ENCODE measurements around the gene BIRC3.

Gene BIRC3

DNA sequence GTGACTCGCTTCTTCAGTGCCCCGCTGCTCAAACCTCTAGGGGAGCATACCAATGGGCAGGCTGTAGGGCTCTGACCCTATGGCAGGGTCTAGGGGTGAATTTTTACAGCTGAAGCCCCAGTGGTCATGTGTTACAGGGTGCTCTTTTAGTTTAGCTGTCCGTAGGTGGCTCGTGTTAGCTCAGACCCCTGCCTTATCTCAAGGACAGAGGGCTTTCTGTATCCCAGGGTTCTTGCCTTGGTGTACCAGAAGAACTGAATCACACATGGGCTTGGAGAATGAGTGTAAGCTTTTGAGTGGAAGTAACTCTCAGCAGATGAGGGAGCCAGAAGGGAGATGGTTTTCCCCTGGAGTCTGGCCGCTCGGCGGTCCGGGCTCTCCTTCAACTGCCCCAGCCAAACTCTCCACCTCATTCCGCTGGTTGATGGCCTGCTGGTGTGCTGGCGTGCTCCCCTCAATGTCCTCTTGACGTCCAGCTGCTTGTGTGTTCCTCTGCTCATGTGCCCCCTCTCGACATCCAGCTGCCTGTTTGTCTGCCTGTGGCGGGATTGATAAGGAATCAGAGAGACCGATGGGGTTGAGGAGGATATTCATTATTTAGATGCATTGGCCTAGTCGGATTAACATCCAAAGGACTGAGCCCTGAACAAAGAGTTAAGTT, 67.3 kb downstream of the BIRC3 start:
- Histone ChIP-seq H3K9me3 (ENCODE audit: control insufficient read depth, low read depth, low read length) (no peaks in the 10 kb centered on the region), H3K9ac (ENCODE audit: low read length) (no peak overlapping the region), H3K4me1 (ENCODE audit: control insufficient read depth, low read depth, low read length) (no peaks in the 10 kb centered on the region), H3K36me3 (ENCODE audit: control insufficient read depth, low read depth, low read length) (peaks cover 4% of the 10 kb centered on the region), H3K4me3 (ENCODE audit: low read length) (no peak overlapping the region), H3K27me3 (ENCODE audit: control insufficient read depth, insufficient read depth, low read length) (no peaks in the 10 kb centered on the region), H3K27ac (ENCODE audit: low read length) (no peak overlapping the region)

DNA sequence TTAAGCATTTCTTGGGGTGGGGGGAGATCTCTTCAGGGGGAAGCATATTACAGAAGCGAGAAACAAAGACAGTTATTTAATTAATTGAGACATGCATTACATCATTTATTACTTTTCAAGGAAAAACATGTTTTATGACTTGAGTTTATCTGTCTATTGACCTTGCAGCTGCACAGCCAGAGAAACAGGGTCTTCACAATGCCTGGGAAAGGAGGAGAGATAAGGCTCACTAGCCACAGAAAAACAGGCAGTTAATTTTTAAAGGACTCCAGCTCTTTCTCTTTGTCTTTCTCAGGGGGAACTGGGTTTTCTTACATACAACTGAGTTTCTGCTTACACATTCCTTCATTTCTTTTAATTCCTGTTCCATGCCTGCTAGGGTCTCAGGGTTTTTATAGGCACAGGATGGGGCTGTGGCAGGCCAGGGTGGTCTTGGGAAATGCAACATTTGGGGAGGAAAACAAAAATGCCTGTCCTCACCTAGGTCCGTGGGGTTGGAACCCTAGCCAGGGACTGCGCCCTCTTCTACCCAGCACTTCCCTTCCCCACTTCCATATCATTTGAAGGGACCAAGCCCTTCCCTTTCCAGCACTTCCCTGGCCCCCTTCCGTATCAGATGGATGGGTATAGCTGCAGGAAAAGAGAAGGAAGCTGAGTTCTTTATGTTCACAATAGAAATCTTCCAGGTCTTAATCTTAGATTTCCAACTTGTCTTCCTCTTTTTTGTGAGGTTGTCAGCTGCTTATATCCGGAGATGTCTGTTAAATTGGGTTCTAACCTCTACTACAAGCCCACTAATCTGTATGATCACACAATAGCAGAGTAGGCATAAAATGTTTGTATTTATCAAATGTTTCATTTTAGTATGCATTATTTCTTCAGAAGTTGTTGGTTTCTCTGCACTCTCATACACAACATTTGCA, 68.1 kb downstream of the BIRC3 start:
- H3K4me1 ChIP-seq (ENCODE audit: control insufficient read depth, low read depth, low read length) = no peaks in the 10 kb centered on the region
- H3K4me3 ChIP-seq (ENCODE audit: low read length) = no peak overlapping the region
- no peak overlapping the region for H3K9ac ChIP-seq (ENCODE audit: low read length)
- H3K36me3 ChIP-seq (ENCODE audit: control insufficient read depth, low read depth, low read length) = peaks cover under 1% of the 10 kb centered on the region
- no peak overlapping the region for H3K27ac ChIP-seq (ENCODE audit: low read length)
- H3K9me3 ChIP-seq (ENCODE audit: control insufficient read depth, low read depth, low read length) = no peaks in the 10 kb centered on the region
- no peaks in the 10 kb centered on the region for H3K27me3 ChIP-seq (ENCODE audit: control insufficient read depth, insufficient read depth, low read length)

DNA sequence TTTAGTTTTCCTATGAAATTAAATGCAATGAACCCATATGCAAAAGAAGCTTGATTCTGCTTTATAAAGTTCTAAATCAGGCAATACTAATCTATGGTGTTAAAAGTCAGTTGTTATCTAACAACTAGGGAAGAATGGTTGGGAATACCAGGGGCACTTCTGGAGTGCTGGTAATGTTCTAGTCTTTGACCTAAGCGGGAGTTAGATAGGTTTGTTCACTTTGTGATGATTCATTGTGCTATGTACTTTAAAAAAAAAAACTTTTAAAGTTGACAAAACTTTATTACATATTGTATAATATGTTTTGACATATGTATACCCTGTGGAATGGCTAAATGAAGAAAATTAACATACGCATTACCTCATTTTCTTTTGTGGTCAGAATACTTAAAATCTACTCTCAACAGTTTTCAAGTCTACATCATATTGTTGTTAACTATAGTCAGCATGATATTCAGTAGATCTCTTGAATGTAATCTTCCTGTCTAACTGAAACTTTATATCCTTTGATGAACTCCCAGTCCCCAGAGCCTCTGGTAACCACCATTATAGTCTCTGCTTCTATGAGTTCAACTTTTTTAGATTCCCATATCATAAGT, 69.0 kb downstream of the BIRC3 start:
- H3K9ac ChIP-seq (ENCODE audit: low read length) = no peak overlapping the region
- H3K4me1 ChIP-seq (ENCODE audit: control insufficient read depth, low read depth, low read length) = no peaks in the 10 kb centered on the region
- H3K4me3 ChIP-seq (ENCODE audit: low read length) = no peak overlapping the region
- no peaks in the 10 kb centered on the region for H3K9me3 ChIP-seq (ENCODE audit: control insufficient read depth, low read depth, low read length)
- no peaks in the 10 kb centered on the region for H3K27me3 ChIP-seq (ENCODE audit: control insufficient read depth, insufficient read depth, low read length)
- H3K36me3 ChIP-seq (ENCODE audit: control insufficient read depth, low read depth, low read length) = no peaks in the 10 kb centered on the region
- no peak overlapping the region for H3K27ac ChIP-seq (ENCODE audit: low read length)

DNA sequence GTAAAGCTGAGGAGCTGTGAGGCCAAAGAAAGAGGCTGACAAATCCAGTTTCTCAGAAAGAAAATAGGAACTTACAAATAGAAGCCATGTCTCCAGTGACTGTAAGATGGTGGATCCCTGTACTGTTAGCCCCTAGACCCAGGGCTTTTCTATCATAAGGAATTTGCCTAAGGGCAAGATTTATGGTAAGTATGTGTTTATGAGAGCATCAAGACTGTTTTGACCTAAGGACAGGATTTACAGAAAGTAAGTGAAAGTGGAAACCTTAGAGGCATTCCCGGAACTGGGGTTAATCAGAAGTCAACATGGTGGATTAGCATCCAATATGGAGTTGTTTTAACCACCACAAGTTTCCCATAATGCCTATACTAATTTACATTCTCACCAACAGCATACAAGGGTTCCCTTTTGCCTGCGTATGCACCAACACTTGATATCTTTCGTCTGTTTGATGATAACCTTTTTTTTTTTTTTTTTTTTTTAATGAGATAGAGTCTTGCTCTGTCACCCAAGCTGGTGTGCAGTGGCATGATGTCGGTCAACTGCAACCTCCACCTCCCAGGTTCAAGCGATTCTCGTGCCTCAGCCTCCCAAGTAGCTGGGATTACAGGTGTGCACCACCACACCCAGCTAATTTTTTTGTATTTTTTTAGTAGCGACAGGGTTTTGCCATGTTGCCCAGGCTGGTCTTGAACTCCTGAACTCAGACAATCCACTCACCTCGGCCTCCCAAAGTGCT, 69.9 kb downstream of the BIRC3 start:
- no peak overlapping the region for H3K9ac ChIP-seq (ENCODE audit: low read length)
- no peaks in the 10 kb centered on the region for H3K36me3 ChIP-seq (ENCODE audit: control insufficient read depth, low read depth, low read length)
- no peak overlapping the region for H3K27ac ChIP-seq (ENCODE audit: low read length)
- H3K4me3 ChIP-seq (ENCODE audit: low read length) = no peak overlapping the region
- no peaks in the 10 kb centered on the region for H3K9me3 ChIP-seq (ENCODE audit: control insufficient read depth, low read depth, low read length)
- no peaks in the 10 kb centered on the region for H3K4me1 ChIP-seq (ENCODE audit: control insufficient read depth, low read depth, low read length)
- no peaks in the 10 kb centered on the region for H3K27me3 ChIP-seq (ENCODE audit: control insufficient read depth, insufficient read depth, low read length)
